Left cardiac atrium (tissue), 4 donors: Measurements from ENCODE around the gene STAT6. TPM values are rescaled to one million over a fixed set of nuclear protein-coding genes. Genes with fewer than 3 reads are reported as not detected.
"Not testable (repeated sequence)": the region's sequence is repeated elsewhere in the genome, so short reads cannot be mapped to it uniquely, and the experiment has no call there.

Experiments used
- ATAC-seq, 2 donors: fragments of 200-7000 bp; cut with Tn5 transposase; one replicate each; pipeline ENCODE4 v1.9.1; 2020; ENCODE audit warnings: mild to moderate bottlenecking in 2 of 2, moderate library complexity in 2 of 2
- DNase-seq: peaks from one replicate; pipeline ENCODE4 v3.0.0-alpha.2; 2020
- intact Hi-C, 2 donors: fragments of 100-400 bp; cut with DNase I; formaldehyde crosslinking; loops; one replicate each; pipeline versions ENCODE4 v1.14.1 to v1.15.1; 2022 to 2023
- total RNA-seq, 2 donors: library from RNA; stranded (reverse); fragmentation: NEBNext Ultra II Directional; extraction: Animal tissue kit (Norgen Biotek cat#: 25700); gene quantifications; one replicate each; pipeline ENCODE4 v1.2.1, GENCODE V29; 2021
- donor health status: DM: no; HTN: yes; CAD: no.
- donor health status: DM: no; HTN: yes; CAD: no; lungs with severe emphysema.
- donor health status: DM: yes; HTN: yes; CAD: no.
- donor health status: Dilated cardiomyopathy.

The STAT6 gene
- total RNA-seq, 2 donors from 2014 or later, result 77.7 to 78.1 TPM

DNA sequence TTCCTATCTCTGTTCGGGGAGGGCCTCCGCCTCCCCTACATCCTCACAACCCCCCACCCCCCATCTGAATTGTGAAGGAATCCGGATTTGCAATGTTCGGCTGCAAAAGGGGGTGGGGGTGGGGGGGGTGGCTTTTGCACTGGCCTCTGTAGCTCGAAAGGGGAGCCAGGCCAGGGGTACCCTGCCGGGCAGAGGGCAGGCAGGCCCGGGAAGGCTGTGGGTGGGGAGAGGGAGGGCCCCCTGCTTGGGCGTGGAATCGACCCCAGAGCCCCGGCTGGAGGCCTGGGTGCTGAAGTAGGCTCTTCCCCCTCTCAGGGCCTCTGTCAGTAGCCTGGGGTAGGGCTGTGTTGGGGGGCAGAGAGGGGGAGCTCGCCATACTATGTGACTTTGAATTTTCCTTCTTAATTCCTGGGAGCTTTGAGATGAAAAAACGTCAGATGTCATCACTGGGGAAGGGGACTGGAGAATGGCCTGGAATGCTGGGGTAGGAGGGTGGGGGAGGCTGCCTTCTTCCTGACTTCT is 18.2 kb upstream of the STAT6 start:
- peak in 1 of 2 donors; percentile 1 for ATAC-seq
- intact Hi-C loops, result no loop called here
- no peak for DNase-seq

DNA sequence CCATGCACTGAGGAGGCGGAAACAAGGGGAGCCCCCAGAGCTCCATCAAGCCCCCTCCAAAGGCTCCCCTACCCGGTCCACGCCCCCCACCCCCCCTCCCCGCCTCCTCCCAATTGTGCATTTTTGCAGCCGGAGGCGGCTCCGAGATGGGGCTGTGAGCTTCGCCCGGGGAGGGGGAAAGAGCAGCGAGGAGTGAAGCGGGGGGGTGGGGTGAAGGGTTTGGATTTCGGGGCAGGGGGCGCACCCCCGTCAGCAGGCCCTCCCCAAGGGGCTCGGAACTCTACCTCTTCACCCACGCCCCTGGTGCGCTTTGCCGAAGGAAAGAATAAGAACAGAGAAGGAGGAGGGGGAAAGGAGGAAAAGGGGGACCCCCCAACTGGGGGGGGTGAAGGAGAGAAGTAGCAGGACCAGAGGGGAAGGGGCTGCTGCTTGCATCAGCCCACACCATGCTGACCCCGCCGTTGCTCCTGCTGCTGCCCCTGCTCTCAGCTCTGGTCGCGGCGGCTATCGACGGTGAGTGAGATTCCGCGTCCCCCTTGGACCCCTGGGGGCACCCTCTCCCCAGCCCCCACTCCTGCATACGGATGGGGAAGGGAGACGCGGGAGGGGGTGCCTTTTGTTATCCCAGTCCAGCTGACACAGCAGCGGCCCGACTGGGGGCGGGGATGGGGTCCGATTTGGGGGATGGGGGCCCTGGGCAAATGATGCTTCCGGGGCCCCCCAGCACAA is 17.5 kb upstream of the STAT6 start:
- intact Hi-C loops, result no loop called here
- no peak for ATAC-seq
- no peak for DNase-seq

DNA sequence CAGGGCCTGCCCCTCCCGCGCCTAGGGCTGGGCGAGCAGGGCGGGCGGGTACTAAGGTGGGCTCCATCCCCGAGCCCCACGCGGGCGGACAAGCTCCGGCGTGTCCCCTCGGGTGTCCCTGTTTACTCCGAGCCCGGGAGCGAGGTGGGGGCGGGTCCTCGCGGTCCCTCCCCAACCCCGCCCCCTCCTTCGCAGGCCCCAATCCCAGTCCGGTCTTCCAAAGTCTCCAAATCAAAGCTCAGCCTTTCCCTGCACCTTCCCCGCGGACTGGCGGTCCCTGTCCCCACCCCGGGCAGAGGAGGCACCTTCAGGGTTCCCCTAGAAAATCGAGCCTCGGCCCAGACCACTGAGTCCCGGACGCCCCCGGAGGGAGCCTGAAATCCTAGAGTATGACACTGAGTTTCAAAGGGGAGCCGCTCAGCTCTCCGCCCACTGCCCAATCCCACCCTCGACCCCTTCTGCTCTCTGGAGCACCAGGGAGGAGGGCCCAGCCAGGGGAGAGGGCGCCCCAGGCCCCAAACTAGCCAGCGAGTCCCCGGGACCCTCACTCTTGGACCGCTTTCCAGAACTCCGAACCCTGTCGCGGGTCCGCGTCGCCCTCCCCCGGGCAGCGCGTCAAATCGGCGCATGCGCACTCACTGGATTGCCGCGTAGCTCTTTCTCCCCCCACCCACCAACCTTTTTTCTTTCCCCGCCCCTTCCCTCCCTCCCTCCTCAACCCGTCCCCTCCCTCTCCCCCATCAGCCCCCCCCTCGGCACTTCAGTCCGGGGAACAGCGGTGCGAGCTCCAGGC is 16.8 kb upstream of the STAT6 start, which contains the start of gene LRP1:
Gene LRP1, plus strand, starts transcription at position 758 of the 793 bp plus-strand sequence. CDS start 482 bp downstream, outside the sequence.
- ATAC-seq (peak; percentile 80 to 81), DNase-seq (peak; percentile 89)
- intact Hi-C loops, result no loop called here

DNA sequence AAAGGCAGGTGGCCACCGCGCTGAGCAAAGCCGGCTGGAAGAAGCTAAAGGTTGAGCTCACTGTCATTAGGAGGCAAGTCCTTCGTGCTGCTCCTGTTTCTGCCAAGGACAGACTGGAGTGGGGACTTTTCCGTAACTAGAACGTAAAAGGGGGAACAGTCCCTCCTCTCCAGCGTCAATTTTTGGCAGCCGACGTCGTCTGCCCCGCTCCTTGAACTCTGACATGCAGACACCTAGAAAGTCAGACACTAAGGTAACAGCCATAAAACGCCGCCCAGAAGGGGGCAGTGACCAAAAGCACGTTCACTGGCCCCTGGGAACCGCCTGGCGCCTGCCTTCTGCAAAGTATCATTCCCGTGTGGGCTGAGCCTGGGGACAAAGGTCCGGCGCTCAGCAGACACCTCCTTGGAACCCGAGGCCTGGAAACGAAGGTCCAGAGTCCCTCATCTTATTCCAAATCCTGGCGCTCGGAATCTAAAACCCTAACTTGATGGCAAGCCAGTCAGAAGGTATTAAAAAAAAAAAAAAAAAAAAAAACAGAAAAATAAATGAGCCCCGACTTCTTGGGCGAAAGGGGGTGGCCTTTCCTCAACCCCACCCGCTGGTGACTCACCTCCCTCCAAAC is 16.1 kb upstream of the STAT6 start:
- ATAC-seq (peak; percentile 24 to 43), DNase-seq (peak; percentile 70)
- intact Hi-C loops, result no loop called here

DNA sequence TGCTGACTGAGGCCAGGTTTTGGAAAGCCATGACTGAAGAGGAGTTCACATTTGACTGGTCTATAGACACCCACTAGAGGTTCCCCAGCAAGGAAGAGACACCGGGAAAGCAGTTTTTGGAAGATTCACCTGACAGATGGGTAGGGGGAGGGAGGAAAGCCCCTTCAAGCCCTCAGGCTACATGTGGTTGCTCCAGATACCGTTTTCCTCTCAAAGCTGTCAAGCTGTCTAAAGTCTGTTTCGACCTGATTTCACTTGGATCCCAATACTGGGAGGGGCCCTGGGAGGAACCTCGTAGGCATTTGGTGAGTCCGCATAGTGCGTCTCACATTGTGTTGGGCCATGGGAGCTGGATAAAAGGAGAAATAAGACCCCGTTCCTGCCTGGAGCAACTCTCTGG is 15.4 kb upstream of the STAT6 start:
- intact Hi-C loops, result no loop called here
- ATAC-seq, result no peak
- no peak for DNase-seq

DNA sequence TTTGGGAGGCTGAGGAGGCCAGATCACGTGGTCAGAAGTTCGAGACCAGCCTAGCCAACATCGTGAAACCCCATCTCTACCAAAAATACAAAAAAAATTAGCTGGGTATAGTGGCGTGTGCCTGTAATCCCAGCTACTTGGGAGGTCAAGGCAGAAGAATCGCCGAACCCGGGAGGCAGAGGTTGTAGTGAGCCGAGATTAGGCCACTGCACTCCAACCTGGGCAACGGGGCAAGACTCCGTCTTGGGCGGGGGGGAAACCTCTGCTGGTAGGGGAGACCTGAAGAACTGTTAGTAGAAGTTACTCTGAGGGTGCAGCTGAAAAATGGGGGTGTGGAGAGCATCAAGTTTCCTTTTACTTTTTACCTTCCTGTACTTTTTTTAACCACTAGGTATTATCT is 14.9 kb upstream of the STAT6 start:
- intact Hi-C loops, result no loop called here
- ATAC-seq, result no peak
- DNase-seq, result no peak

DNA sequence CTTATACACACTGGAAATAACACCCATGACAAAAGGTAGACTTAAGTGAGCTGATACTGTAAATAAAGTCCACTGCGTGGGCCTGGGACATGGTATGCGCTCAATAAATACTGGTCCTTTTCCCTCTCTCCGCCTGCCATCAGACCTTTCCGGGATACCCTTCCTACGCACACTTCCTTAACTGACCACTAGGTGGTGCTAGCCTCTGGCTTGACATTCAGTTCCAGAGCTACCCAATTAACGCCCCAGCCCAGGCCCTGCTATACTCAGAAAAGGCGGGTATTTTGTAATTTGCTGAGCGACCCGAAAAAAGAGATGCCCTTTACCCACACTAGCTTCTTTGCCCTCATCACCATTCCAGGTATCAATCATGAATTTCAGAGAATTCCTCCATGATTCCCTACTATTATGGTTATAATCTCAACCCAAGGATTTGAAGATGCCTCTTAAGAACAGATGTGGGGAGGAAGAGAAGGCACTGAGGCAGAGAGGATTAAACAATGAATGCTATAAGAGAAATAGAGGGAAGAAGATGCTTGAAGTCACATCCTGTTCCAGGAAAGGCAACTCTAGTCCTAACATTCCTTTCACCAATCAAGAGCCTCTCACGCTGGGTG is 13.2 kb upstream of the STAT6 start:
- DNase-seq, result peak; percentile 75
- peak in 1 of 2 donors; percentile 10 for ATAC-seq
- intact Hi-C loops, result loop anchor here (2.0 to 5.0 kb wide), 3 partner anchors 48 to 58 kb away; no protein-coding TSS in a partner anchor

DNA sequence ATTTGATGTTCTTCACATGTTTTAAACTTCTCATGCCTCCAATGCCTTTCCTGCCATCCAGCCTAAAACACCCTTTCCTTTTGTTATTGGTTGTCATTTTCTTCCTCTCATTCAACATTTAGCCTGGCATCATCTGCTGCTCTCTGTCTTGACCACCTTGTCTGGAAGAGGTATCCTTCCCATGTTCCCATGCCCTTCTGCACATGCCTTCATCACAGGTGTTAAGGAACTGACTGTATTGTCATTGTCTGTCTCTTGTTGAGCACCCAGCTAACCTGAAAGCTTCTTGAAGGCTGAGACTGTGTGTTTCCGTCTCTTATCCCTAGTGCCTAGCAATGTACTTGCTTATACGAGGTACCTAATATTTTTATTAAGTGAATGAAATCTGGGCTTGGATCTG is 12.7 kb upstream of the STAT6 start:
- intact Hi-C loops, result loop anchor here (2.0 to 5.0 kb wide), 3 partner anchors 49 to 59 kb away; no protein-coding TSS in a partner anchor
- ATAC-seq (no peak), DNase-seq (no peak)

DNA sequence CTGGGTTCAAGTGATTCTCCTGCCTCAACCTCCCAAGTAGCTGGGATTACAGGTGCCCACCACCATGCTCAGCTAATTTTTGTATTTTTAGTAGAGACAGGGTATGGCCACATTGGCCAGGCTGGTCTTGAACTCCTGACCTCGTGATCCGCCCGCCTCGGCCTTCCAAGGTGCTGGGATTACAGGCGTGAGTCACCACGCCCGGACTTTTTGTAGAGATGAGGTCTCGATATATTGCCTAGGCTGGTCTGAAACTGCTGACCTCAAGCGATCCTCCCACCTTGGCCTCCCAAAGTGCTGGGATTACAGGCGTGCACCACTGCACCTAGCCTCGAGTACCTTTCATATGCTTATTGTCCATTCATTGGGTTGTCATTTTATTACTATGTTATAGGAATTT is 9.6 kb upstream of the STAT6 start:
- not testable (repeated sequence) for ATAC-seq, DNase-seq
- intact Hi-C loops, result loop anchor here in 1 of 2 donors (5.0 kb wide), 1 partner anchor 62 kb away; no protein-coding TSS in a partner anchor

DNA sequence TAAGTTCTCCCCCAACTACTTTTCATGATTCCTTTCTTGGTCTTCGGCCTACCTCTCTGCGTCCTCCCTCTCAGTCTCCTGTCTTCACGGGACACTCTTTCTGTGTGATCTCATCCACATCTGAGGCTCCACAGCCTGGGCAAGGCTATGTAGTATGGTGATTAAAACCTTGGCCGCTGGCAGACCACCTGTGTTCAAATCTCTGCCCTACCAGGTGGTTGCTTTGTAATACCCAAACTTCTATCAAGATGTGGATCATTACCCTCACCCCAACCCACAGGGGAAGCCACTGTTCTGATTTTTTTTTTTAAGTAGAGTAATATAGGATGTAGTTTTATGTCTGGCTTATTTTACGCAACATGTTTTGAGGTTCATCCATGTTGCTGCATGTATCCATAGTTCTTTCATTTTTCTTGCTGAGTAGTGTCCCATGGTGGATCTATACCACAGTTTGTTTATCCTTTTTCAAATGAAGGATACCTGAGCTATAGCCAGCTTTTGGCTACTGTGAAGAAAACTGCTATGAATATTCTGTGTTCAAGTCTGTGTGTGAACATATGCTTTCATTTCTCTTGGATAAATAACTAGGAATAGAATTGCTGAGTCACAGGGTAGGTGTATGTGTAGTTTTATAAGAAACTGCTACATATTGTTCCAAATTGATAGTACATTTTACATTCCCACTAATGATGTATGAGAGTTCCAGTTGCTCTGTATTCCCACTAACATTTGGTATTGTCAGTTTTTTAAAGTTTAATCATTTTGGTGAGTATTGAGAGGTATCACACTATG is 8.3 kb upstream of the STAT6 start:
- intact Hi-C loops, result loop anchor here in 1 of 2 donors (5.0 kb wide), 1 partner anchor 63 kb away; no protein-coding TSS in a partner anchor
- no peak for DNase-seq
- peak in 1 of 2 donors; percentile 17 for ATAC-seq

DNA sequence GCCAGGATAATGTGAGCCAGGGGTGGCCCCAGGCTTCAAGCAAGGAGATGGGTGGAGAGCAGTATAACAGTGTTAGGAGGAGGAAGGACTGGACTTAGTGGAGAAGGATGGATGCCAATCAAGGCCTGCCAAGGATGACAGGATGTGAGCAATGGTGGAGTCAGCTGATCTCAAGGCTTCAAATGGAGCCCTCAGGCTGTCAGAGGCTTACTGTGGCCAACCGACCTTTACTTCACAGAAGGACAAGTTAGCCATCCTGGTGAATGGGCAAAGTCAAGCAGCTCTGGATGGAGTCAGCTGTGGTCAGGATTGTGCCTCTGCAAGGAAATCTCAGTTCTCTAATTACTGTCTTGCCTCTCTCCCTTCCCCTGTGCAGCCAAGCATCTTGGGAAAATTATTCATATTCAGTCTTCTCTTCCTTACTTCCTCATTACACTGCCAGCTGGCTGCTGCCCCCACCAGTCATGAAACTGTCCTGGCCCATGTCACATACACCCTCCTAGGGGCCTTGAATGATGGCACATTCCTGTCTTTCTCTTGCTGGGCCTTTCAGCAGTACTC is 7.6 kb upstream of the STAT6 start:
- DNase-seq (no peak), ATAC-seq (peak; percentile 73 to 83)
- intact Hi-C loops, result no loop called here

DNA sequence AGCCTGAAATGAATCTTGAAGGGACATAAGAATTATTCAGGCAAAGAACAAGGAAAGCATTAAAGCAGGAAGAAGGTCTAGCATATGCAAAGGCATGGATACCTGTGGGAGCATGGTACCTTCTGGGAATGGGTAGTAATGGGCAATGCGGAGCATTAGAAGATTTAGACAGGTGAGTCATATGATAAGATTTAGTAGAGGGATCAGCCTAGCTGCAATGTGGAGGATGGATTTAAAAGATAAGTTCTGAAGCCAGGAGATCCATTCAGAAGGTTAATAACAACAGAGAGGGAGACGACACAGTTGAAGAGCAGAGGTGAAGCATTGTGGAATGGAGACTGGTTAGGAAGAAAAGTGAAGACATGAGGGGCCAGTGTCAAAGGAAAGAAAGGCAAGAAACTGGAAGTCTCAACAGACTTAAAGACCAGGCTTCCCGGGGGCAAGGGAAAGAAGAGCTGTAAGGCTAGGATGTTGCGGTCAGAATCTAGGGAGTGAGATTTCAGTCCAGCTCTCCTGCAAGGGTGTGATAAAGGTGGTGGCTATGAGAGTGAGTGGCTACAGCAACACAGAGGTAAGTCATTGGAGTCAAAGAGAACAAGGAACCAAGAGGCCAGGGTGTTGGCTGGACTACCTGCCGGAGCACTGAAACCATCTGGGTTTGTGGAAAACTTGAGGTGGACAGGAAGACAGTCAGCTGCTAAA is 5.6 kb upstream of the STAT6 start:
- no peak for ATAC-seq
- intact Hi-C loops, result no loop called here
- DNase-seq, result no peak

DNA sequence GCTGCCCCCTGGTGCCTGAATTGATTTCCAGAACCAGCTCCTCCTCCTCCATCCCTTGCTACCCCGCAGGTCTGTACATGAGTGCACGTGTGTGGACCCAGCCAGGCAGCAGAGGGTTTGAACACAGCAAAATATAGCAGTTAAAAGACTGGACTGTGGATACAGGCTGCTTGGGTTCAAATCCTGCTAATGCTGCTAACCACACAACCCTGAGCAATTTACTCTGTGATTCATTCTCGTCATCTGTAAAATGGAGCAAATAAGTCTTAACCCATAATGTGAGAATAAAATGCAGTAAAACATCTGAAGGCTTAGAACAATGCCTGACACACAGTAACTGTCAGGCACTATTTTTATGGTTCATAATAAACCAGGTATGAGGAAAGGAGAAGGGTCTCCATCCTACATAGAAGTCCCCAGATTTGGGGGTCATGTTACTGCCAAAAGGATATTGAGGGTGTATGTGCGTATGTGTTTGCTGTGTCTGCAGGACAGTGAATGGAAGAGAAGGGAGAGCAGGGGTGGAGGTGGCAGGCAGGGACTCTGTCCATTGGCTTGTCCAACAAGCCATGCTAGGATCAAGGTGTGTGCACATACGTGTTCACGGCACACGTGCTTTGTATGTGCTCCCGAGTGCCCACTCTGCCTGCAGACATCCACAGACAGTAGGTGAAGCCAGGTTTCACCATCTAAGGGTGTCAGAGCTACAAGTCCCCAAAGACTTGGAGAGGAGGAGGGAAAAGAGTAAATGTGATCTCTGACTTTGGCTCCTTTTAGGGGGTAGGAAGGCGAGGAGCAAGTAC is 1.5 kb upstream of the STAT6 start:
- intact Hi-C loops, result loop anchor here (1.0 to 2.0 kb wide), 2 partner anchors 42 to 43 kb away; no protein-coding TSS in a partner anchor
- no peak for DNase-seq

DNA sequence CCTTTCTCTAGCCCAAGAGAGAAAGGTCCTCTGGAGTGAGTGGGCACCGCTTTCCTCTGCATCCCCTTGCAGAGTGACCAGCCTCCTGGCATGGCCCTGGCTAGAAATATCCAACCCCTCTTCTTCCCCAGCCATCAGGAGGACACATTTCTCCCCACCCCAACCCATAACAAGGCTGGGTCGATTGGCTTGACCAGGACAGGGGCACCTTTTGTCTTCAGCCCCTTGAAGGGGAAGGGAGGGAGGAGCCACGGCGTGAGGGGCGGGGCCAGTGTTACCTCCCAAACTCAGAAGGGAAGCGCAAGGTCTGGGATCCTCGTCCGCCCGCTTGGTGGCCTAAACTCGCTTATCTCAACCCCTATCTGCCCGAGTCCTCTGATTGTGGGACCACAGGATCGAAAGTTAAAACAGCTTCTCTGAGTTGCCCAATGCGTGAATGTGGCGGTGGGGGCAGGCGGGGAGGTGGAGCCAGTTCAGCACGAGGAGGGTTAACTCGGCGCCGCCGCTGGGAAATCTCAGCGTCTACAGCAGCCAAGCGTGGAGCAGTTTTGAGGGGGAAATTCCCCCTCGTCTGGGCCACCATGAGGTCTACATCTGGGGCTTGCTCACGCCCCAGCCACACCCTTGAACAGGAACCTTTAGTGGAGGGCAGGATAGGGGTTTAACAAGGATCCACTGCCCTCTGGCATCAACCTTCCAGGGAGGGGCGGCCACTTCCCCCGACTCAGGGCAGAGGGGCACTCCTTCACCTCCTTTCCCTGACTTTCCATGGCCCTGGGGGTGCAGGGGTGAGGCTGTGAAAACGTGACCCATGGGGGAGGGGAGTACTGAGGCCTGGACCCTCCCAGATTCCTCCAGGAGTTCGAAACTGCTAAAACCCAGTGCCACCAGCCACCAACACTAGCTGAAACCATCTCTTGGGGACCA is 795 bp downstream of the STAT6 start:
- DNase-seq (peak; percentile 80), ATAC-seq (peak; percentile 13 to 33)
- intact Hi-C loops, result loop anchor here in 1 of 2 donors (2.0 kb wide), 1 partner anchor 22 kb away; the partner anchor contains the start of gene NAB2

More for the DNA sequence above, 1.5 kb upstream of the STAT6 start:
- no peak for ATAC-seq
